ACC112 (cell line): ENCODE results near the gene ICAM2.

Source experiments
- H2AFZ ChIP-seq: fragments of 200-600 bp; sonication (generic); one replicate; pipeline ENCODE4 v1.6.0; 2017; ENCODE audit warnings: antibody characterized with exemption, low read length; ENCODE audit not compliant: unreplicated experiment
- H3K27ac ChIP-seq: fragments of 200-600 bp; sonication (generic); 2 replicates; pipeline ENCODE4 v1.5.1; 2014; ENCODE audit warnings: low read depth, mild to moderate bottlenecking, antibody characterized with exemption, low read length, moderate library complexity
- H3K27me3 ChIP-seq: fragments of 200-600 bp; sonication (generic); 2 replicates; pipeline ENCODE4 v1.6.1; 2014; ENCODE audit warnings: mild to moderate bottlenecking, antibody characterized with exemption, low read length, moderate library complexity, mixed read lengths; ENCODE audit not compliant: insufficient read depth
- H3K36me3 ChIP-seq: fragments of 200-600 bp; sonication (generic); 2 replicates; pipeline ENCODE4 v1.6.1; 2016; ENCODE audit warnings: mild to moderate bottlenecking, antibody characterized with exemption, low read length, moderate library complexity, mixed read lengths; ENCODE audit not compliant: insufficient read depth
- H3K4me1 ChIP-seq: fragments of 200-600 bp; sonication (generic); one replicate; pipeline ENCODE4 v1.6.1; 2016; ENCODE audit warnings: low read length, mixed read lengths; ENCODE audit not compliant: insufficient read depth, unreplicated experiment, control insufficient read depth
- H3K4me3 ChIP-seq: fragments of 200-600 bp; sonication (generic); 2 replicates; pipeline ENCODE4 v1.5.1; 2014; ENCODE audit warnings: mild to moderate bottlenecking, low read depth, low read length
- H3K79me2 ChIP-seq: fragments of 200-600 bp; sonication (generic); one replicate; pipeline ENCODE4 v1.6.0; 2016; ENCODE audit warnings: low read length; ENCODE audit not compliant: control insufficient read depth, unreplicated experiment, insufficient read depth

ICAM2 gene

GRCh38 chr17:64042700-64043485 lies 22.5 kb upstream of the ICAM2 start:
- H2AFZ ChIP-seq = no peak overlapping the region
- peaks cover 10% of the 10 kb centered on the region for H3K4me1 ChIP-seq
- 0 out of 2 replicates have a peak, but pooled peaks cover 4% of the 10 kb centered on the region for H3K36me3 ChIP-seq
- no peak overlapping the region for H3K27ac ChIP-seq
- H3K79me2 ChIP-seq = no peaks in the 10 kb centered on the region
- H3K4me3 ChIP-seq = no peak overlapping the region
- H3K27me3 ChIP-seq = no peaks in the 10 kb centered on the region

- H3K79me2 ChIP-seq = no peaks in the 10 kb centered on the region
- no peaks in the 10 kb centered on the region for H3K27me3 ChIP-seq
- H3K4me3 ChIP-seq = no peak overlapping the region
- H3K4me1 ChIP-seq = peaks cover 10% of the 10 kb centered on the region
- H3K36me3 ChIP-seq = 0 out of 2 replicates have a peak, but pooled peaks cover 4% of the 10 kb centered on the region
- no peak overlapping the region for H3K27ac ChIP-seq
- no peak overlapping the region for H2AFZ ChIP-seq
Observed at GRCh38 chr17:64041912-64042311, 21.5 kb upstream of the ICAM2 start.

GRCh38 chr17:64040206-64040605 lies 19.8 kb upstream of the ICAM2 start:
- H3K4me1 ChIP-seq = peaks cover 10% of the 10 kb centered on the region
- 0 out of 2 replicates have a peak, but pooled peaks cover 4% of the 10 kb centered on the region for H3K36me3 ChIP-seq
- H3K27me3 ChIP-seq = no peaks in the 10 kb centered on the region
- no peak overlapping the region for H3K27ac ChIP-seq
- H3K4me3 ChIP-seq = no peak overlapping the region
- H3K79me2 ChIP-seq = no peaks in the 10 kb centered on the region
- no peak overlapping the region for H2AFZ ChIP-seq

GRCh38 chr17:64039106-64039400 lies 18.6 kb upstream of the ICAM2 start:
- H3K4me1 ChIP-seq = peaks cover 10% of the 10 kb centered on the region
- H3K36me3 ChIP-seq = 0 out of 2 replicates have a peak, but pooled peaks cover 4% of the 10 kb centered on the region
- no peaks in the 10 kb centered on the region for H3K27me3 ChIP-seq
- no peaks in the 10 kb centered on the region for H3K79me2 ChIP-seq
- no peak overlapping the region for H3K4me3 ChIP-seq
- no peak overlapping the region for H3K27ac ChIP-seq
- no peak overlapping the region for H2AFZ ChIP-seq

- no peaks in the 10 kb centered on the region for H3K79me2 ChIP-seq
- H3K27ac ChIP-seq = no peak overlapping the region
- no peaks in the 10 kb centered on the region for H3K27me3 ChIP-seq
- peaks cover 10% of the 10 kb centered on the region for H3K4me1 ChIP-seq
- no peak overlapping the region for H2AFZ ChIP-seq
- H3K4me3 ChIP-seq = no peak overlapping the region
- 0 out of 2 replicates have a peak, but pooled peaks cover 4% of the 10 kb centered on the region for H3K36me3 ChIP-seq
Observed at GRCh38 chr17:64038331-64039105, 18.1 kb upstream of the ICAM2 start.

GRCh38 chr17:64037802-64038201 lies 17.4 kb upstream of the ICAM2 start:
- Histone ChIP-seq H3K27me3 (no peaks in the 10 kb centered on the region), H3K4me1 (peaks cover 5% of the 10 kb centered on the region), H3K79me2 (no peaks in the 10 kb centered on the region), H3K4me3 (no peak overlapping the region), H3K36me3 (0 out of 2 replicates have a peak, but pooled peaks cover 4% of the 10 kb centered on the region), H2AFZ (no peak overlapping the region), H3K27ac (no peak overlapping the region)

- Histone ChIP-seq H3K4me3 (no peak overlapping the region), H3K4me1 (no peaks in the 10 kb centered on the region), H3K79me2 (no peaks in the 10 kb centered on the region), H2AFZ (no peak overlapping the region), H3K27ac (no peak overlapping the region), H3K27me3 (no peaks in the 10 kb centered on the region), H3K36me3 (0 out of 2 replicates have a peak, but pooled peaks cover 4% of the 10 kb centered on the region)
Observed at GRCh38 chr17:64037180-64037579, 16.7 kb upstream of the ICAM2 start.

- Histone ChIP-seq H2AFZ (no peak overlapping the region), H3K79me2 (no peaks in the 10 kb centered on the region), H3K27ac (no peak overlapping the region), H3K36me3 (0 out of 2 replicates have a peak, but pooled peaks cover 4% of the 10 kb centered on the region), H3K4me3 (no peak overlapping the region), H3K27me3 (no peaks in the 10 kb centered on the region), H3K4me1 (no peaks in the 10 kb centered on the region)
Observed at GRCh38 chr17:64036198-64036922, 15.9 kb upstream of the ICAM2 start.

- no peak overlapping the region for H2AFZ ChIP-seq
- no peaks in the 10 kb centered on the region for H3K36me3 ChIP-seq
- no peaks in the 10 kb centered on the region for H3K4me1 ChIP-seq
- no peak overlapping the region for H3K27ac ChIP-seq
- no peak overlapping the region for H3K4me3 ChIP-seq
- no peaks in the 10 kb centered on the region for H3K27me3 ChIP-seq
- H3K79me2 ChIP-seq = no peaks in the 10 kb centered on the region
Observed at GRCh38 chr17:64032081-64032480, 11.6 kb upstream of the ICAM2 start.

GRCh38 chr17:64028874-64029464 lies 8.5 kb upstream of the ICAM2 start:
- Histone ChIP-seq H3K27ac (no peak overlapping the region), H3K36me3 (no peaks in the 10 kb centered on the region), H3K27me3 (no peaks in the 10 kb centered on the region), H3K4me1 (no peaks in the 10 kb centered on the region), H3K4me3 (no peak overlapping the region), H3K79me2 (no peaks in the 10 kb centered on the region), H2AFZ (no peak overlapping the region)
